Kidney (tissue), 14 donors: ENCODE measurements around the gene TMEM41B. TPM values are rescaled to one million over a fixed set of nuclear protein-coding genes. Genes with fewer than 3 reads are reported as not detected.
"Not testable (repeated sequence)": the region's sequence is repeated elsewhere in the genome, so short reads cannot be mapped to it uniquely, and the experiment has no call there.

ENCODE experiments used
- DNase-seq, 5 donors: peaks; one replicate each; pipeline ENCODE4 v3.0.0-alpha.2; 2013 to 2020
- FAIRE-seq: peaks from 2 replicates; lab custom pipeline; 2012; peaks lifted over from hg19 to GRCh38; lab: Jason Lieb, UNC
- H3K27ac ChIP-seq, 2 donors: one replicate each; pipeline ENCODE4 v1.7.0; 2013; ENCODE audit warnings: low read depth in 2 of 2, low read length in 2 of 2, inconsistent platforms in 1 of 2
- H3K27me3 ChIP-seq: one replicate; pipeline ENCODE4 v1.7.1; 2013; ENCODE audit warnings: low read length, inconsistent platforms; ENCODE audit not compliant: control insufficient read depth, insufficient read depth
- H3K36me3 ChIP-seq, 3 donors: one replicate each; pipeline versions ENCODE4 v1.7.0 to v1.7.1; 2013; ENCODE audit warnings: low read length in 3 of 3, control low read depth in 1 of 3, inconsistent platforms in 1 of 3; ENCODE audit not compliant: insufficient read depth in 3 of 3, control insufficient read depth in 2 of 3
- H3K4me1 ChIP-seq, 3 donors: one replicate each; pipeline versions ENCODE4 v1.7.0 to v1.7.1; 2013; ENCODE audit warnings: low read length in 3 of 3, inconsistent platforms in 1 of 3, low read depth in 1 of 3; ENCODE audit not compliant: control insufficient read depth in 2 of 3, insufficient read depth in 2 of 3
- H3K4me3 ChIP-seq, 3 donors: one replicate each; pipeline versions ENCODE4 v1.7.0 to v1.8.1; 2013; ENCODE audit warnings: low read length in 3 of 3, control low read depth in 1 of 3, inconsistent platforms in 1 of 3
- H3K9ac ChIP-seq, 3 donors: one replicate each; pipeline versions ENCODE4 v1.7.0 to v1.7.1; 2013; ENCODE audit warnings: low read length in 3 of 3, control low read depth in 1 of 3, inconsistent platforms in 1 of 3
- H3K9me3 ChIP-seq, 3 donors: one replicate each; pipeline versions ENCODE4 v1.7.0 to v1.7.1; 2013; ENCODE audit warnings: low read length in 3 of 3, control low read depth in 1 of 3, inconsistent platforms in 1 of 3; ENCODE audit not compliant: control insufficient read depth in 2 of 3, insufficient read depth in 1 of 3
- intact Hi-C: fragments of 100-400 bp; cut with DNase I; formaldehyde crosslinking; loops from one replicate; pipeline ENCODE4 v1.11.1; 2022
- polyA plus RNA-seq: library from polyadenylated mRNA; stranded (reverse); fragments of 350-450 nt; fragmentation: Illumina TruSeq; extraction: RNeasy Lipid Tissue Mini Kit (QIAGEN cat#74804); gene quantifications from one replicate; pipeline ENCODE4 v1.2.3, GENCODE V29; 2014; ENCODE audit warnings: low read depth, low replicate concordance; ENCODE audit not compliant: insufficient read depth
- total RNA-seq: library from RNA; stranded (reverse); fragmentation: NEBNext Ultra II Directional; extraction: Animal tissue kit (Norgen Biotek cat#: 25700); gene quantifications from one replicate; pipeline ENCODE4 v1.2.1, GENCODE V29; 2021
- TF ChIP-seq, protein P1 (sequence below): IDR thresholded peaks from 3 replicates; pipeline ENCODE4 v1.5.1; 2012; ENCODE audit warnings: mild to moderate bottlenecking, moderate library complexity, borderline replicate concordance; ENCODE audit not compliant: insufficient read depth; ENCODE audit errors: extremely low read depth
- donor health status: control.
- donor health status: control.
- donor health status: control.
- donor health status: control.
- donor health status: control.
- donor health status: DM: yes; HTN: yes; CAD: no.
- donor health status: Normal renal cell carcinoma (clear cell type).

Gene TMEM41B
- total and polyA plus RNA-seq, 2 donors from 2014 or later = 20.5 to 32.4 TPM

DNA sequence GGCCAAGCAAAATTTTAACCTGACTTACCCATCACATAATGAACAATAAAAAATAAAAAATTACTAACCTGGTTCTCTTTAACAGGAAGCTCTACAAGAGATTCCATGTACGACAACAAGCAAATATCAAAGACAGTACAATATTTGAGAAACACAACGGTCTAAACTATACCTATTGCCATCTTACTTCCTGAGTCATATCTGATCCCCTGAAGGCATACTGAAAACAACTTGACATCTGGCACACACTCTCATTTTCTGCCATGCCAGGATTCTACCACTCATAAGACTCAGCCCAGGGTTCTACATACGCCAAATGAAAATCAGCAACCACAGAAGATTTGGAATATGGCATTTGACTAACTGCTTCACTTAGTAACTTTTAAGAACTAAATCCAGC, 63.1 kb downstream of the TMEM41B start:
- no peaks in the 10 kb centered on the region for H3K9me3 ChIP-seq
- H3K4me3 ChIP-seq = no peak overlapping the region
- H3K27ac ChIP-seq = no peak overlapping the region
- H3K4me1 ChIP-seq = peaks cover 0 to 3% (median 0%) of the 10 kb centered on the region in 3 donors
- TF ChIP-seq, protein P1, sequence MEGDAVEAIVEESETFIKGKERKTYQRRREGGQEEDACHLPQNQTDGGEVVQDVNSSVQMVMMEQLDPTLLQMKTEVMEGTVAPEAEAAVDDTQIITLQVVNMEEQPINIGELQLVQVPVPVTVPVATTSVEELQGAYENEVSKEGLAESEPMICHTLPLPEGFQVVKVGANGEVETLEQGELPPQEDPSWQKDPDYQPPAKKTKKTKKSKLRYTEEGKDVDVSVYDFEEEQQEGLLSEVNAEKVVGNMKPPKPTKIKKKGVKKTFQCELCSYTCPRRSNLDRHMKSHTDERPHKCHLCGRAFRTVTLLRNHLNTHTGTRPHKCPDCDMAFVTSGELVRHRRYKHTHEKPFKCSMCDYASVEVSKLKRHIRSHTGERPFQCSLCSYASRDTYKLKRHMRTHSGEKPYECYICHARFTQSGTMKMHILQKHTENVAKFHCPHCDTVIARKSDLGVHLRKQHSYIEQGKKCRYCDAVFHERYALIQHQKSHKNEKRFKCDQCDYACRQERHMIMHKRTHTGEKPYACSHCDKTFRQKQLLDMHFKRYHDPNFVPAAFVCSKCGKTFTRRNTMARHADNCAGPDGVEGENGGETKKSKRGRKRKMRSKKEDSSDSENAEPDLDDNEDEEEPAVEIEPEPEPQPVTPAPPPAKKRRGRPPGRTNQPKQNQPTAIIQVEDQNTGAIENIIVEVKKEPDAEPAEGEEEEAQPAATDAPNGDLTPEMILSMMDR = no peak
- intact Hi-C loops = no loop called here
- H3K27me3 ChIP-seq = no peaks in the 10 kb centered on the region
- DNase-seq (no peak), FAIRE-seq (no peak)
- no peak overlapping the region for H3K9ac ChIP-seq
- H3K36me3 ChIP-seq = no peaks in the 10 kb centered on the region

DNA sequence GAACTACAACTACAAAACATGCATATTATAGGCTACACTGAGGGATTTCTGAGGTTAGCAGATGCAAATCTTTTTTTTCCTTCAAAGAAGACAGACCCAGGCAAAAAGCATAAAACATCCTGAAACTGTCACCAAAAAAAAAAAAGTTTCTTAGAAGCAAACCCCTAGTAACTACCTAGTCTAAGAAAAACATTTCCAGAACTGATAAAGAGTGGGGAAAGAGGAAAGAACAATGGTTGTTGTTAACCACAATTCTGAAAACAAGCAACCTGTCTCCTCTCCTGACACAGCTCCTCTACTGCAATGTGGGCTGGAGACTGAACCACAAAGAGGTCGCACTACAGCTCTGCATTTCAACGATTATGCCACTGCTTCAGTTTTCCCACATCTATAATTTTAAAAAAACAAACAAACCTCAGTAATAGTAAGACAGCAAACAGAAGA, 64.2 kb downstream of the TMEM41B start:
- FAIRE-seq = no peak
- H3K9ac ChIP-seq = no peak overlapping the region
- no peaks in the 10 kb centered on the region for H3K36me3 ChIP-seq
- H3K27me3 ChIP-seq = no peaks in the 10 kb centered on the region
- intact Hi-C loops = no loop called here
- DNase-seq = no peak
- TF ChIP-seq, protein P1 = no peak
- H3K27ac ChIP-seq = no peak overlapping the region
- H3K4me1 ChIP-seq = peaks cover 0 to 3% (median 0%) of the 10 kb centered on the region in 3 donors
- no peak overlapping the region for H3K4me3 ChIP-seq
- no peaks in the 10 kb centered on the region for H3K9me3 ChIP-seq

DNA sequence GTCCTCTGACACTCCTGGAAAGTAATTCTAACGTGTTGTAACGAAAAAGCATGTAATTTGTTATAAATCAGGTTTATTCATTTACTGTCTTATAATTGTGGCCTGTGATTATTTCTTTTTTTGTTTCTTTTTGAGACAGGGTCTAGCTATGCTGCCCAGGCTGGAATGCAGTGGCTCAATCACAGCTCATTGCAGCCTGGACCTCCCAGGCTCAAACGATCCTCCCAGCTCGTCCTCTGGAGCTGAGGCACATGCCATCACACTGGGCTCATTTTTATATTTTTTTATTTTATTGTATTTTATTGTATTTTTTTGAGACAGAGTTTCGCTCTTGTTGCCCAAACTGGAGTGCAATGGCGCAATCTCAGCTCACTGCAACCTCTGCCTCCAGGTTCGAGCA, 65.1 kb downstream of the TMEM41B start:
- TF ChIP-seq, protein P1 = no peak
- intact Hi-C loops = no loop called here
- Histone ChIP-seq H3K9ac (no peak overlapping the region), H3K4me3 (no peak overlapping the region), H3K4me1 (peaks cover 0 to 3% (median 0%) of the 10 kb centered on the region in 3 donors), H3K27me3 (no peaks in the 10 kb centered on the region), H3K27ac (no peak overlapping the region), H3K36me3 (no peaks in the 10 kb centered on the region), H3K9me3 (no peaks in the 10 kb centered on the region)
- no peak for FAIRE-seq
- DNase-seq = no peak

DNA sequence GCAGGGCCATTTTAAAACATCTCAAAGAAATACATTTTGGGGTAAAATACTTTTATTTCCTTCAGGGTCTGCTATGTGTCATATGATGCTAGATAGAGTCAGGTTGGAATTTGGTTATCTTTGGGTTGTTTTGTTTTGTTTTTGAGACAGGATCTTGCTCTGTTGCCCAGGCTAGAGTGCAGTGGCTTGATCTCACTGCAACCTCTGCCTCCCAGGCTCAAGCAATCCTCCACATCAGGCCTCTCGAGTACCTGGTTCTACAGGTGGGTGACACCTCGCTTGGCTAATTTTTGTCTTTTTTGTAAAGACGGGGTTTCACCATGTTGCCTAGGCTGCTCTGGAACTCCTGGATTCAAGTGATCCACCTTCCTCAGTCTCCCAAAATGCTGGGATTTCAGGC, 66.5 kb downstream of the TMEM41B start:
- TF ChIP-seq, protein P1 = no peak
- intact Hi-C loops = no loop called here
- Histone ChIP-seq H3K27me3 (no peaks in the 10 kb centered on the region), H3K4me3 (no peak overlapping the region), H3K4me1 (peaks cover 0 to 3% (median 0%) of the 10 kb centered on the region in 3 donors), H3K36me3 (no peaks in the 10 kb centered on the region), H3K9ac (no peak overlapping the region), H3K27ac (no peak overlapping the region), H3K9me3 (no peaks in the 10 kb centered on the region)
- FAIRE-seq = no peak
- no peak for DNase-seq

DNA sequence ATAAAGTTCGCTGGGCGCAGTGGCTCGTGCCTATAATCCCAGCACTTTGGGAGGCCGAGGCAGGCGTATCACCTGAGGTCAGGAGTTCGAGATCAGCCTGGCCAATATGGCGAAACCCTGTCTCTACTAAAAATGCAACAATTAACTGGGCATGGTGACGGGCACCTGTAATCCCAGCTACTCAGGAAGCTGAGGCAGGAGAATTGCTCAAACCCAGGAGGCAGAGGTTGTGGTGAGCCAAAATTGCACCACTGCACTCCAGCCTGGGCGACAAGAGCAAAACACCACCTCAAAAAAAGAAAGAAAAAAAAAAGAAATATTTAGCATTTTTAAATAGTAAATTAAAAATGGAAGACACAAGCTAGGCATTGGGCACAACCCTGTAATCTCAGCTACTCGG, 78.2 kb downstream of the TMEM41B start:
- DNase-seq, H3K9ac ChIP-seq, FAIRE-seq, H3K36me3 ChIP-seq, H3K9me3 ChIP-seq, H3K27ac ChIP-seq, H3K4me1 ChIP-seq, H3K27me3 ChIP-seq, intact Hi-C loops, H3K4me3 ChIP-seq: not testable (repeated sequence)
